NCI-H2107 treated with DMSO at 0.1 percent for 48 hours (cell line): Measurements from ENCODE around the gene HSP90AB1.

Source experiments
- DNase-seq: peaks from one replicate; lab custom pipeline; 2025; ENCODE audit not compliant: unreplicated experiment; lab: John Stamatoyannopoulos, UW

The HSP90AB1 gene

GRCh38 chr6:44235269-44235668 is 11.6 kb upstream of the HSP90AB1 start:
- DNase-seq, result no peak

- DNase-seq, result no peak
Measured at GRCh38 chr6:44235891-44236516, 10.9 kb upstream of the HSP90AB1 start.

- peak; percentile 76 for DNase-seq
Measured at GRCh38 chr6:44237021-44237812, 9.7 kb upstream of the HSP90AB1 start.

GRCh38 chr6:44237813-44238433 is 9.0 kb upstream of the HSP90AB1 start:
- no peak for DNase-seq

GRCh38 chr6:44238687-44239350 is 8.1 kb upstream of the HSP90AB1 start:
- DNase-seq, result no peak

- no peak for DNase-seq
Measured at GRCh38 chr6:44243345-44243744, 3.6 kb upstream of the HSP90AB1 start.

- DNase-seq, result no peak
Measured at GRCh38 chr6:44245391-44245911, 1.4 kb upstream of the HSP90AB1 start.

GRCh38 chr6:44245912-44246662 is 814 bp upstream of the HSP90AB1 start:
- peak; percentile 36 for DNase-seq

- no peak for DNase-seq
Measured at GRCh38 chr6:44247338-44248302, 719 bp downstream of the HSP90AB1 start.

GRCh38 chr6:44248579-44248978 is 1.7 kb downstream of the HSP90AB1 start:
- DNase-seq, result no peak

GRCh38 chr6:44249082-44249748 is 2.3 kb downstream of the HSP90AB1 start:
- no peak for DNase-seq

GRCh38 chr6:44250067-44250717 is 3.3 kb downstream of the HSP90AB1 start:
- DNase-seq, result no peak

- DNase-seq, result no peak
Measured at GRCh38 chr6:44250718-44251123, 3.8 kb downstream of the HSP90AB1 start.

GRCh38 chr6:44251576-44252524 is 4.9 kb downstream of the HSP90AB1 start:
- DNase-seq, result no peak

- DNase-seq, result peak; percentile 27
Measured at GRCh38 chr6:44253307-44254101, 6.6 kb downstream of the HSP90AB1 start.
